Lower lobe of right lung (tissue), 2 donors: ENCODE measurements around the gene CXCL10. TPM values are rescaled to one million over a fixed set of nuclear protein-coding genes. Genes with fewer than 3 reads are reported as not detected.

Source experiments
- ATAC-seq, 2 donors: fragments of 200-7000 bp; cut with Tn5 transposase; one replicate each; pipeline ENCODE4 v1.9.1; 2020 to 2022; ENCODE audit warnings: mild to moderate bottlenecking in 2 of 2, moderate library complexity in 2 of 2
- DNase-seq: peaks from one replicate; pipeline ENCODE4 v3.0.0-alpha.2; 2020
- H3K27ac ChIP-seq: fragments of 200-600 bp; one replicate; pipeline ENCODE4 v1.8.0; 2022
- H3K27me3 ChIP-seq: fragments of 200-600 bp; one replicate; pipeline ENCODE4 v1.8.0; 2022; ENCODE audit warnings: low read depth
- H3K36me3 ChIP-seq: fragments of 200-600 bp; one replicate; pipeline ENCODE4 v1.8.0; 2022; ENCODE audit warnings: mild to moderate bottlenecking
- H3K4me1 ChIP-seq: fragments of 200-600 bp; one replicate; pipeline ENCODE4 v1.8.0; 2022
- H3K4me3 ChIP-seq: fragments of 200-600 bp; one replicate; pipeline ENCODE4 v1.8.0; 2022; ENCODE audit warnings: mild to moderate bottlenecking
- H3K9me3 ChIP-seq: fragments of 200-600 bp; one replicate; pipeline ENCODE4 v1.8.0; 2022
- intact Hi-C: fragments of 100-400 bp; cut with DNase I; formaldehyde crosslinking; loops from one replicate; pipeline ENCODE4 v1.11.0; 2022
- total RNA-seq: library from RNA; stranded (reverse); fragmentation: NEBNext Ultra II Directional; extraction: Animal tissue kit (Norgen Biotek cat#: 25700); gene quantifications from one replicate; pipeline ENCODE4 v1.2.1, GENCODE V29; 2021
- TF ChIP-seq, protein P1 (sequence below): fragments of 200-600 bp; IDR thresholded peaks from one replicate; pipeline ENCODE4 v1.8.0; 2022; ENCODE audit warnings: antibody characterized with exemption, mild to moderate bottlenecking
- donor health status: DM: no; HTN: yes; CAD: no; lungs with severe emphysema.

The CXCL10 gene
- total RNA-seq, 1 donor from 2014 or later, result 3.3 TPM

DNA sequence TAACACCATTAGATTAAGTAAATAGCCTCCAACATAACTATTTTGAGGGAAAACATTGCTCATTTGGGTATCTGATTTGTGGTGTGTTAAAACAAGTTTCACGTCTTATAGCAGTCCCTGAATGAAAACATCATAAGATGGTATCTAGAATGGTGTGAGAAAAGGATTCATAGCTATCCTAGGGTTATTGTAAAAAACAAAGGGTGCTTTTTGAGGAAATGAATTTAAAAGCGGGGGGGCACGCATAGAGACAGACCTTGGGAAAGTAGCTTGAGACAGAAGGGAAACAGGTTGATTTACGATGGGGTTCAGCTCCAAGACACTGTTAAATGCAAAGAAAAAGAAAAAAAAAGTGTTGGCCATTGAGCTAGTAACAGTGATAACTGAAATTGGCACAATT is 768 bp upstream of the CXCL10 start:
- TF ChIP-seq, protein P1, sequence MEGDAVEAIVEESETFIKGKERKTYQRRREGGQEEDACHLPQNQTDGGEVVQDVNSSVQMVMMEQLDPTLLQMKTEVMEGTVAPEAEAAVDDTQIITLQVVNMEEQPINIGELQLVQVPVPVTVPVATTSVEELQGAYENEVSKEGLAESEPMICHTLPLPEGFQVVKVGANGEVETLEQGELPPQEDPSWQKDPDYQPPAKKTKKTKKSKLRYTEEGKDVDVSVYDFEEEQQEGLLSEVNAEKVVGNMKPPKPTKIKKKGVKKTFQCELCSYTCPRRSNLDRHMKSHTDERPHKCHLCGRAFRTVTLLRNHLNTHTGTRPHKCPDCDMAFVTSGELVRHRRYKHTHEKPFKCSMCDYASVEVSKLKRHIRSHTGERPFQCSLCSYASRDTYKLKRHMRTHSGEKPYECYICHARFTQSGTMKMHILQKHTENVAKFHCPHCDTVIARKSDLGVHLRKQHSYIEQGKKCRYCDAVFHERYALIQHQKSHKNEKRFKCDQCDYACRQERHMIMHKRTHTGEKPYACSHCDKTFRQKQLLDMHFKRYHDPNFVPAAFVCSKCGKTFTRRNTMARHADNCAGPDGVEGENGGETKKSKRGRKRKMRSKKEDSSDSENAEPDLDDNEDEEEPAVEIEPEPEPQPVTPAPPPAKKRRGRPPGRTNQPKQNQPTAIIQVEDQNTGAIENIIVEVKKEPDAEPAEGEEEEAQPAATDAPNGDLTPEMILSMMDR, result no peak
- no peak for ATAC-seq

DNA sequence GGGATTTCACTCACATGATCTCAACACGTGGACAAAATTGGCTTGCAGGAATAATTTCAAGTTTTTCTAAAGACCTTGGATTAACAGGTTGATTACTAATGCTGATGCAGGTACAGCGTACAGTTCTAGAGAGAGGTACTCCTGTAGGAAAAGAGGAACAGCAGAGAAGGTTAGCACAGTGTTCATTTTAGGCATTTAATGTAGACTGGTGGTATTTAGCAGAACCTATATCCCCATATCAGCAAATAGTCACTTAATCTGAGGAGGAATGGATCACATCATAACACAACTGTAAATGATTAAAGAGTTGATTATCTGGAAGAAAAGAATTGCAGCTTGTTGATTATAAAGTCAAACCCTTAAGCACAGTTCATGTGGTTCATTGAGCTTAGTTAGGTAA is 620 bp downstream of the CXCL10 start:
- Histone ChIP-seq H3K9me3 (no peaks in the 10 kb centered on the region), H3K4me1 (peaks cover 12% of the 10 kb centered on the region), H3K4me3 (no peak overlapping the region), H3K36me3 (no peaks in the 10 kb centered on the region), H3K27ac (no peak overlapping the region), H3K27me3 (no peaks in the 10 kb centered on the region)
- TF ChIP-seq, protein P1, result no peak
- intact Hi-C loops, result no loop called here
- ATAC-seq, result no peak
- no peak for DNase-seq

More for the DNA sequence above, 768 bp upstream of the CXCL10 start:
- Histone ChIP-seq H3K4me1 (peaks cover 22% of the 10 kb centered on the region), H3K27me3 (no peaks in the 10 kb centered on the region), H3K9me3 (no peaks in the 10 kb centered on the region), H3K36me3 (no peaks in the 10 kb centered on the region), H3K27ac (no peak overlapping the region), H3K4me3 (no peak overlapping the region)
- DNase-seq, result no peak
- intact Hi-C loops, result no loop called here

DNA sequence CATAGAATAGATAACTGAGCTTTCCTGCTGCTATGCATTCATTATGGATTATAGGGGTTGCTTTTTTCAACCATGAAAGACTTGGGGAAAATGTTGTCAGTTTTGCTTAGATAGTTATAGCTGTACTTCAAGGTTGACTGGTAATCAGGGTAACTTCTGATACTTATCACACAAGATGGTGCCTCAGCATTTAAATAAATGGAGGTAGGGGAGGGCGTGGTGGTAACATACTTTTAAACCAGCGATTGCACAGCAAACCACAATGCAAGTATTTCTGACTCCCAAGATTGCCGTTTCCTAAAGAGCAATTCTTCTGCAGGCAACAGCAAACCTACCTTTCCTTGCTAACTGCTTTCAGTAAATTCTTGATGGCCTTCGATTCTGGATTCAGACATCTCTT is 1.3 kb downstream of the CXCL10 start:
- TF ChIP-seq, protein P1, result no peak
- H3K36me3 ChIP-seq, result no peaks in the 10 kb centered on the region
- peaks cover 12% of the 10 kb centered on the region for H3K4me1 ChIP-seq
- no peak for ATAC-seq
- H3K27me3 ChIP-seq, result no peaks in the 10 kb centered on the region
- no peaks in the 10 kb centered on the region for H3K9me3 ChIP-seq
- no peak overlapping the region for H3K4me3 ChIP-seq
- H3K27ac ChIP-seq, result no peak overlapping the region
- DNase-seq, result no peak
- intact Hi-C loops, result no loop called here

DNA sequence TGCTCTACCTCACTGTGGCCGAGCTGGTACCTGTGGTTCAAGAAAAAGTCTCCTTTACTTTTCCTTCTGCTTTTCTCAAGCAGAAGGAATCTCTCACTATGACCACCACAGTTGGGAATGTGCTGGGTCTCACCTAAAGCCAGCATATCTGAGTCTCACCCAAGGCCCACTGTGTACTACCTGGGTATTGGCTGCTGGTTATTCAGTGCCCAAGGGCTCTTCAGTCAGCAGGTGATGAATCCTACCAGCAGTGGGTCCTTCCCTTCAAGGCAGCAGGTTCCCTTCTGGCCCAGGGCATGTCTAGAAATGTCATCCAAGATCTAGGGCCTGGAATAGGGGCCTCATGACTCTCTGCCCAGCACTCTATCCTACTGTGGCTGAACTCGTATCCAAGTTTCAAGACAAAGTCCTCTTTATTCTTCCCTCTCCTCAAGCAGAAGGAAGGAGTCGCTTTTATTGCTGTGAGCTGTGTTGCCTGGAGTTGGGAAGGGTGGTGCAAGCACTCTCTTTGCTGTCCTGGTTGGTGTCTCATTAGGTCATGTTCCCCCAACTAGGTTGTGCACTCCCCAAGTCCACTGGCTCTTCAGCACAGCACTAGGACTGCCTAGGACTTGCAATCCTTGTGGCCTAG is 6.1 kb downstream of the CXCL10 start:
- TF ChIP-seq, protein P1, result no peak
- H3K4me1 ChIP-seq, result no peaks in the 10 kb centered on the region
- H3K27me3 ChIP-seq, result no peaks in the 10 kb centered on the region
- H3K4me3 ChIP-seq, result no peak overlapping the region
- ATAC-seq, result no peak
- no peak for DNase-seq
- no peaks in the 10 kb centered on the region for H3K36me3 ChIP-seq
- H3K27ac ChIP-seq, result no peak overlapping the region
- intact Hi-C loops, result no loop called here
- no peaks in the 10 kb centered on the region for H3K9me3 ChIP-seq

DNA sequence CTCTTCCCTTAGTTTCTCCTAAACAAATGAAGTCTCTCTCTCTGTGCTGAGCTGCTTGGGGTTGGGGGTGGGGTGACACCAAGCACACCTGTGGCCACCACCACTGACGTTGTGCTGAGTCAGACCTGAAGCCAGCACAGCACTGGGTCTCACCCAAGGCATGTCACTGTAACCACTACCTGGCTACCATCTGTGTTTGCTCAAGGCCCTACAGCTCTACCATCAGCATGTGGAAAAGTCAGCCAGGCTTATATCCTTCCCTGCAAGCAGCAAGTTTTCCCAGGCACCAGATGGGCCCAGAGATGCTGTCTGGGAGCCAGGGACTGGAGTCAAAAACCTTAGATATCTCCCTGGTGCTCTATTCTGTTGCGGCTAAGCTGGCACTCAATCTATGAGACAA is 6.9 kb downstream of the CXCL10 start:
- ATAC-seq (no peak), DNase-seq (no peak)
- H3K27ac ChIP-seq, result no peak overlapping the region
- peaks cover 5% of the 10 kb centered on the region for H3K4me1 ChIP-seq
- no peak overlapping the region for H3K4me3 ChIP-seq
- H3K9me3 ChIP-seq, result no peaks in the 10 kb centered on the region
- TF ChIP-seq, protein P1, result no peak
- H3K36me3 ChIP-seq, result no peaks in the 10 kb centered on the region
- intact Hi-C loops, result no loop called here
- H3K27me3 ChIP-seq, result no peaks in the 10 kb centered on the region
